Adrenal gland (tissue), 5 donors: Measurements from ENCODE around the gene TMEM169.

Source experiments
- CTCF ChIP-seq, 6 experiments: fragments of 450-650 bp in 4 of 6; fragments of 200-600 bp in 2 of 6; sonication (generic) in 1 of 6; IDR thresholded peaks; 1 replicate in 5 of 6; 2 replicates in 1 of 6; pipeline versions ENCODE4 v1.5.1 to v1.8.0; 2016 to 2021; ENCODE audit warnings: antibody characterized with exemption in 6 of 6, mild to moderate bottlenecking in 2 of 6, moderate library complexity in 1 of 6
- POLR2A ChIP-seq, 2 donors: fragments of 450-650 bp; IDR thresholded peaks; one replicate each; pipeline ENCODE4 v1.6.1; 2017; ENCODE audit warnings: antibody characterized with exemption in 2 of 2, mild to moderate bottlenecking in 2 of 2, moderate library complexity in 1 of 2
- donor health status: DM: no; HTN: no; CAD: no.

GRCh38 chr2:216151313-216152025 lies 69.8 kb downstream of the TMEM169 start:
- TF ChIP-seq POLR2A (IDR thresholded peaks at IDR 0.05) (no peak), CTCF (IDR thresholded peaks at IDR 0.05) (peak in 5 of 6 experiments; percentile 28 to 49 (median 43))
